ENCODE results near the gene DNAJB1.

DNA sequence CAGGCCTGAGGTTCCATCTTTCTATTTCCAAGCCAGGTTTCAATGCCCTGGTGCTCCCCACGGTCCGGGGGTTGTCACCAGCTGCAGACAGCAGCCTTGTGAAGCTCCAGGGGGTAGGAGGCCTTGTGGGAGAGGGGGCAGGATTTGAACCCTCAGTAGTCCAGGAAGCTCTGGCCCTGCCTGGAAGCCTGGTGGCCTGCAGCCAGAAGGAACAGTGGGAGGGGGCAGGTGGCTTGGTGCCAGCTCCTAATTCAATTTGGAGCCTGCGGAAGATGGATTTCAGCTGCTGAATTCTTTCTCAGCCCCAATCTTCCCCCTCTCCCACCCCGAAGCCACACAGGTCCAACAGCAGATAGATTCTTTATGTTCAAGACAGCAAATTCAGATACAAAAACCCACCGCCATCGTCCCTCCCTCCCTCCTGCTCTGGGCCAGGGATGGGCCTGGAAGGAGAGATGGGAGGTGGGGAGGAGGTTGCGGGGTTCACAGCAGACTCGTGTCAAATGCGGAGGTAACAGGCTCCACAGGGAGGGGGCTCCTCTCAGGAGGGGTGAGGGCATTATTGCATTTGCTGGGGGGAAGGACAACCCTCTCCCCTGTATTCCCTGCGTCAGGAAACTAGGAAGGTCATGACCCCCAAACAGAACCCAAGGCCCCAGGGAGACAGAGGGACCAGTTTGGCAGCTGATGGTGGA lies 40.6 kb downstream of the DNAJB1 start:
- TF ChIP-seq, protein P1, sequence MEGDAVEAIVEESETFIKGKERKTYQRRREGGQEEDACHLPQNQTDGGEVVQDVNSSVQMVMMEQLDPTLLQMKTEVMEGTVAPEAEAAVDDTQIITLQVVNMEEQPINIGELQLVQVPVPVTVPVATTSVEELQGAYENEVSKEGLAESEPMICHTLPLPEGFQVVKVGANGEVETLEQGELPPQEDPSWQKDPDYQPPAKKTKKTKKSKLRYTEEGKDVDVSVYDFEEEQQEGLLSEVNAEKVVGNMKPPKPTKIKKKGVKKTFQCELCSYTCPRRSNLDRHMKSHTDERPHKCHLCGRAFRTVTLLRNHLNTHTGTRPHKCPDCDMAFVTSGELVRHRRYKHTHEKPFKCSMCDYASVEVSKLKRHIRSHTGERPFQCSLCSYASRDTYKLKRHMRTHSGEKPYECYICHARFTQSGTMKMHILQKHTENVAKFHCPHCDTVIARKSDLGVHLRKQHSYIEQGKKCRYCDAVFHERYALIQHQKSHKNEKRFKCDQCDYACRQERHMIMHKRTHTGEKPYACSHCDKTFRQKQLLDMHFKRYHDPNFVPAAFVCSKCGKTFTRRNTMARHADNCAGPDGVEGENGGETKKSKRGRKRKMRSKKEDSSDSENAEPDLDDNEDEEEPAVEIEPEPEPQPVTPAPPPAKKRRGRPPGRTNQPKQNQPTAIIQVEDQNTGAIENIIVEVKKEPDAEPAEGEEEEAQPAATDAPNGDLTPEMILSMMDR (conservative IDR thresholded peaks at IDR 0.05; ENCODE audit: low read depth, low read length): no peak
- no peak for TF ChIP-seq EZH2 (IDR thresholded peaks at IDR 0.05; ENCODE audit: borderline replicate concordance, low read depth, low read length, poor library complexity, severe bottlenecking)

Data from A673 (cell line).